ENCODE data around the gene DNAJC16. TPM values are rescaled to one million over a fixed set of nuclear protein-coding genes. Genes with fewer than 3 reads are reported as not detected.
A peak's percentile ranks its signal among the peaks of the same experiment; 100 is the strongest.

The DNAJC16 gene
- total and polyA plus RNA-seq, 2 of the 13 experiments (the other 11 are each of a cell fraction or from before 2014, with no cell fraction given), result 11.4 to 15.4 TPM

DNA sequence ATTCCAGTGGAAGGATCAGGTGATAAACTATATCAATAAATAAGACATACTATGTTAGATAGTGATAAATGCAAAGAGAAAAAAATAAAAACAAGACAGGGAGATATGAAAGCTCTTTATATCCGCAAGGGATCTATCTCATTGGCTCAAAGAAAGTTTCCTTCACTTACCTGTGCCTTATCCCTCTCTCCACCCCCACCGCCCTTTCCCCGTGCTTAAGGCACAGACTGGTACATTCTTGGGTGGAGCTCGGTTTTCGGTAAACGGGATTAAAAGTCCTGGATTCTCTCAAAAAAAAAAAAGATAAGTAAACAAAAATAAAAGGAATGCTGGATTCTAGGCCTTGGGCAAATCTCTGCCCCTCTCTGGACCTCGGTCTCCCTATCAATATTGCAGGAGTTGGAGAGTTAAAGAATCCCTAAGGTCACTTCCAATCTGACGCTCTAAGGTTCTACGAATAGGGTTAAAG is 593 bp upstream of the DNAJC16 start:
- ChIA-PET POLR2A (interaction anchor here (1.0 to 2.2 kb wide), 8 partner anchors 29 to 345 kb away, joined by 3 to 10 read pairs (median 4); partner anchors contain the start of gene AGMAT), CTCF (ENCODE audit: low intra/inter-chr PET ratio, low total read pairs) (no interaction called here)
- Histone ChIP-seq H3K27ac (ENCODE audit: extremely low read length, insufficient read depth, low read length) (peak overlapping the region; percentile 40), H3K4me2 (ENCODE audit: low read depth, low read length) (peak overlapping the region; percentile 96), H4K20me1 (ENCODE audit: insufficient read depth, low read length) (peaks cover 4% of the 10 kb centered on the region; the same call in 1 of the 2 replicates), H3K36me3 (replicated peaks in 1 of 2; ENCODE audit: control insufficient read depth in 1 of 2, insufficient read depth in 2 of 2, low read length in 2 of 2) (0 out of 5 replicates have a peak, but pooled peaks cover 0 to 3% of the 10 kb centered on the region in 2 experiments), H3K9me3 (ENCODE audit: low read length) (no peaks in the 10 kb centered on the region), H3K9ac (ENCODE audit: insufficient read depth, low read depth, low read length) (peak overlapping the region; percentile 66), H3K4me3 (replicated peaks in 1 of 3; ENCODE audit: insufficient read depth in 1 of 3, low read depth in 2 of 3, low read length in 3 of 3) (peak overlapping the region; percentile 69 to 83 (median 74)), H3K4me1 (ENCODE audit: insufficient read depth, low read length) (peaks cover 36% of the 10 kb centered on the region), H3K27me3 (ENCODE audit: control insufficient read depth in 1 of 2, insufficient read depth in 2 of 2, low read length in 2 of 2) (no peaks in the 10 kb centered on the region; a peak in 1 of 5 replicates), H2AFZ (ENCODE audit: low read length) (peak overlapping the region; percentile 44), H3K79me2 (ENCODE audit: insufficient read depth, low read length) (peaks cover 21% of the 10 kb centered on the region)
- no peak for TF ChIP-seq FOXA3 (CRISPR knock-in tag; IDR thresholded peaks at IDR 0.05)
- TF ChIP-seq, protein P1, sequence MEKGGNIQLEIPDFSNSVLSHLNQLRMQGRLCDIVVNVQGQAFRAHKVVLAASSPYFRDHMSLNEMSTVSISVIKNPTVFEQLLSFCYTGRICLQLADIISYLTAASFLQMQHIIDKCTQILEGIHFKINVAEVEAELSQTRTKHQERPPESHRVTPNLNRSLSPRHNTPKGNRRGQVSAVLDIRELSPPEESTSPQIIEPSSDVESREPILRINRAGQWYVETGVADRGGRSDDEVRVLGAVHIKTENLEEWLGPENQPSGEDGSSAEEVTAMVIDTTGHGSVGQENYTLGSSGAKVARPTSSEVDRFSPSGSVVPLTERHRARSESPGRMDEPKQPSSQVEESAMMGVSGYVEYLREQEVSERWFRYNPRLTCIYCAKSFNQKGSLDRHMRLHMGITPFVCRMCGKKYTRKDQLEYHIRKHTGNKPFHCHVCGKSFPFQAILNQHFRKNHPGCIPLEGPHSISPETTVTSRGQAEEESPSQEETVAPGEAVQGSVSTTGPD (CRISPR knock-in tag; IDR thresholded peaks at IDR 0.05), result no peak
- no peak for TF ChIP-seq ZNF12 (CRISPR knock-in tag; IDR thresholded peaks at IDR 0.05)
- TF ChIP-seq ZNF563 (CRISPR knock-in tag; IDR thresholded peaks at IDR 0.05), result no peak
- no peak for TF ChIP-seq IKZF4 (CRISPR knock-in tag; IDR thresholded peaks at IDR 0.05; ENCODE audit: borderline replicate concordance, low read depth, not compliant biosample characterization)
- no peak for TF ChIP-seq ZNF773 (CRISPR knock-in tag; IDR thresholded peaks at IDR 0.05; ENCODE audit: borderline replicate concordance)
- no peak for TF ChIP-seq ZNF333 (CRISPR knock-in tag; IDR thresholded peaks at IDR 0.05; ENCODE audit: borderline replicate concordance)
- TF ChIP-seq ZKSCAN5 (CRISPR knock-in tag; IDR thresholded peaks at IDR 0.05), result no peak
- no peak for TF ChIP-seq NCOR1 (IDR thresholded peaks at IDR 0.05; ENCODE audit: borderline replicate concordance, low read length)
- TF ChIP-seq CHD2 (IDR thresholded peaks at IDR 0.05; ENCODE audit: low read depth, low read length), result no peak
- in situ Hi-C loops (cut with HindIII; ENCODE audit: extremely low pct_ligation_motif_present, low pct_unique_long_range_greater_than_20kb), result no loop called here
- BruUV-seq (replicated peaks), result no TSS peak
- DNase-seq (ENCODE audit: low spot score) (no peak), FAIRE-seq (no peak), ATAC-seq (no peak)
- 1% methylated on average over 9 of the region's 9 CpGs for WGBS (ENCODE audit: low lambda C conversion rate)
- intact Hi-C loops (cut with micrococcal nuclease; ENCODE audit: unreplicated experiment), result loop anchor here (10.0 kb wide), 1 partner anchor 79 kb away; no protein-coding TSS in a partner anchor

Data from HepG2 (cell line).